Mucosa of stomach (tissue), 1 donor: Measurements from ENCODE around the gene FBLL1.
"Not testable (repeated sequence)": the region's sequence is repeated elsewhere in the genome, so short reads cannot be mapped to it uniquely, and the experiment has no call there.

Source experiments
- H3K27me3 ChIP-seq: one replicate; pipeline ENCODE4 v1.7.0; 2013; ENCODE audit warnings: mild to moderate bottlenecking, low read length; ENCODE audit not compliant: control insufficient read depth, insufficient read depth
- H3K36me3 ChIP-seq: one replicate; pipeline ENCODE4 v1.7.0; 2013; ENCODE audit warnings: low read length; ENCODE audit not compliant: control insufficient read depth, insufficient read depth
- H3K4me1 ChIP-seq: one replicate; pipeline ENCODE4 v1.7.0; 2013; ENCODE audit warnings: mild to moderate bottlenecking, low read length; ENCODE audit not compliant: control insufficient read depth, insufficient read depth
- H3K4me3 ChIP-seq: one replicate; pipeline ENCODE4 v1.7.0; 2013; ENCODE audit warnings: low read length
- H3K9ac ChIP-seq: one replicate; pipeline ENCODE4 v1.7.0; 2013; ENCODE audit warnings: mild to moderate bottlenecking, low read length, moderate library complexity
- H3K9me3 ChIP-seq: one replicate; pipeline ENCODE4 v1.7.0; 2013; ENCODE audit warnings: mild to moderate bottlenecking, low read length, moderate library complexity; ENCODE audit not compliant: control insufficient read depth
- donor health status: Pancreatic carcinoma.

The FBLL1 gene

DNA sequence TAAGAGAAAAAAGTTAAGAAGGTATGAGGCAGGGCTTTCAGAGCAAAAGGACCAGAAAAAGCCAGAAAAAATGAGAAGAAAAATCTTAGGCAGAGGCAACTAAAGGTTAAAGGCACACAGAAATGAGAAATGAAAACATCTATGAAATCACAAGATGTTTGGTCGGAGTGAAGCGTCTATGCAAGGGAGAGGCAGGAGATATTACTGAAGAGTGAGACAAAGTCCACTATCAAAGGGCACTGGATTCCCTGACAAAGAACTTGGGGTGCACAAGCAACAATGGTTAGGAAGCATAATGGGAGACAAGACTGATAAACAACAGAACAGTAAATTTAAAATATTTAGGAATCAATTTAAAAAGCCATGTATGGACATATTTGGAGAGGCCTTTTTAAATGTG is 33.2 kb downstream of the FBLL1 start:
- Histone ChIP-seq H3K27me3 (no peaks in the 10 kb centered on the region), H3K9me3 (no peaks in the 10 kb centered on the region), H3K9ac (no peak overlapping the region), H3K4me1 (no peaks in the 10 kb centered on the region), H3K36me3 (peaks cover 7% of the 10 kb centered on the region), H3K4me3 (no peak overlapping the region)

- Histone ChIP-seq H3K9ac (no peak overlapping the region), H3K36me3 (no peaks in the 10 kb centered on the region), H3K27me3 (no peaks in the 10 kb centered on the region), H3K9me3 (no peaks in the 10 kb centered on the region), H3K4me1 (no peaks in the 10 kb centered on the region), H3K4me3 (no peak overlapping the region)
These were observed 34.9 kb downstream of the FBLL1 start for GRCh38 chr5:168563959-168564358.

- H3K36me3 ChIP-seq = no peaks in the 10 kb centered on the region
- no peak overlapping the region for H3K9ac ChIP-seq
- H3K9me3 ChIP-seq = no peaks in the 10 kb centered on the region
- no peak overlapping the region for H3K4me3 ChIP-seq
- no peaks in the 10 kb centered on the region for H3K4me1 ChIP-seq
- no peaks in the 10 kb centered on the region for H3K27me3 ChIP-seq
These were observed 39.6 kb downstream of the FBLL1 start for GRCh38 chr5:168568738-168569137.

DNA sequence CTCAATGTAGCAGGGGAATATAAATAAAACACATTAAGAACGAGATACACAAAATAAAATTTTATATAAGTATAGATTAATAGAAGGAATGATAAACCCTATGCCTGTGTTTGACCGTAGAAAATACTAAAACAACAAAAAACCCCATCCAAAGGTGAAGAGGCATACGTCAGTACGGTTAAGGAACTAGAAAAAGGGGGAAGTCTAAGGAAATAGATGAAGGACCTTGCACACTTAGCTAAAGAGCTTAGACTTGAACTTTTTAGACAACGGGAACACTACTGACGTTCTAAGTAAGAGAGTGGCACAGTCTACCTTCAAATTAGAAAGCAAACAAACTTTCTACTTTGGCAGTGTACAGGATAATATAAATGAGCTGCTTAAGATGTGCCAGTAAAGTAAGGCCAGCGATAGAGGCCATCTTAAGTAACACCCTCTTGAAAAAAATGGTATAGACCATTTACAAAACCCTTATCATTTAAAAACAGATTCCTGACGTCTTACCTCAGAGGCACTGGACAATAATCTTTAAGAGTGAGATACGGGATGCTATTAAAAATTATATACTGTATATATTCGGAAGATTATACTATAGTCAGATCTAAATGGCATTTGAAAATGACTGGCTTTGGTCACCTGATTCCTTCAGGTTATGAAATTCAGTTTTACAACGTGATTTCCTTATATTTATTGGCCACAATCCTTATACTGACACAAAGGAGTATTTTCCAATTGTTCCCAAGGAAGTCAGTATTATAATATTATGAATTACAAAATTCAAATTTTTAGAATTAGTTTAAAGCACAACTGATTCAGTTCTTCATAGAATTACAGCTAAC is 41.6 kb downstream of the FBLL1 start:
- H3K9me3 ChIP-seq = no peaks in the 10 kb centered on the region
- H3K4me1 ChIP-seq = no peaks in the 10 kb centered on the region
- H3K36me3 ChIP-seq = no peaks in the 10 kb centered on the region

DNA sequence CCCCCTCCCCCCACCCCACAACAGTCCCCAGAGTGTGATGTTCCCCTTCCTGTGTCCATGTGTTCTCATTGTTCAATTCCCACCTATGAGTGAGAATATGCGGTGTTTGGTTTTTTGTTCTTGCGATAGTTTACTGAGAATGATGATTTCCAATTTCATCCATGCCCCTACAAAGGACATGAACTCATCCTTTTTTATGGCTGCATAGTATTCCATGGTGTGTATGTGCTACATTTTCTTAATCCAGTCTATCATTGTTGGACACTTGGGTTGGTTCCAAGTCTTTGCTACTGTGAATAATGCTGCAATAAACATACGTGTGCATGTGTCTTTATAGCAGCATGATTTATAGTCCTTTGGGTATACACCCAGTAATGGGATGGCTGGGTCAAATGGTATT is 44.6 kb downstream of the FBLL1 start:
- not testable (repeated sequence) for H3K9me3 ChIP-seq, H3K36me3 ChIP-seq, H3K27me3 ChIP-seq, H3K4me1 ChIP-seq, H3K9ac ChIP-seq, H3K4me3 ChIP-seq

More for the DNA sequence above, 41.6 kb downstream of the FBLL1 start:
- Histone ChIP-seq H3K4me3 (no peak overlapping the region), H3K27me3 (no peaks in the 10 kb centered on the region), H3K9ac (no peak overlapping the region)

DNA sequence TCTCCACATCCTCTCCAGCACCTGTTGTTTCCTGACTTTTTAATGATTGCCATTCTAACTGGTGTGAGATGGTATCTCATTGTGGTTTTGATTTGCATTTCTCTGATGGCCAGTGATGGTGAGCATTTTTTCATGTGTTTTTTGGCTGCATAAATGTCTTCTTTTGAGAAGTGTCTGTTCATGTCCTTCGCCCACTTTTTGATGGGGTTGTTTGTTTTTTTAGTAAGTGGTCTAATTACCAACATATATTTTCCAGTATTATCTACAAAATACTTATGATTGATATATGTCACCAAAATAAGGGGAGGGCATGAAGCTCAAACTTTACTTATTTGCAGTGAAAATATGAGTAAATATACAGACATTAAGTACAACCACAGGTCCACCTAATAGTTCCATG is 45.1 kb downstream of the FBLL1 start:
- H3K36me3 ChIP-seq, H3K4me3 ChIP-seq, H3K9me3 ChIP-seq, H3K27me3 ChIP-seq, H3K4me1 ChIP-seq, H3K9ac ChIP-seq: not testable (repeated sequence)

DNA sequence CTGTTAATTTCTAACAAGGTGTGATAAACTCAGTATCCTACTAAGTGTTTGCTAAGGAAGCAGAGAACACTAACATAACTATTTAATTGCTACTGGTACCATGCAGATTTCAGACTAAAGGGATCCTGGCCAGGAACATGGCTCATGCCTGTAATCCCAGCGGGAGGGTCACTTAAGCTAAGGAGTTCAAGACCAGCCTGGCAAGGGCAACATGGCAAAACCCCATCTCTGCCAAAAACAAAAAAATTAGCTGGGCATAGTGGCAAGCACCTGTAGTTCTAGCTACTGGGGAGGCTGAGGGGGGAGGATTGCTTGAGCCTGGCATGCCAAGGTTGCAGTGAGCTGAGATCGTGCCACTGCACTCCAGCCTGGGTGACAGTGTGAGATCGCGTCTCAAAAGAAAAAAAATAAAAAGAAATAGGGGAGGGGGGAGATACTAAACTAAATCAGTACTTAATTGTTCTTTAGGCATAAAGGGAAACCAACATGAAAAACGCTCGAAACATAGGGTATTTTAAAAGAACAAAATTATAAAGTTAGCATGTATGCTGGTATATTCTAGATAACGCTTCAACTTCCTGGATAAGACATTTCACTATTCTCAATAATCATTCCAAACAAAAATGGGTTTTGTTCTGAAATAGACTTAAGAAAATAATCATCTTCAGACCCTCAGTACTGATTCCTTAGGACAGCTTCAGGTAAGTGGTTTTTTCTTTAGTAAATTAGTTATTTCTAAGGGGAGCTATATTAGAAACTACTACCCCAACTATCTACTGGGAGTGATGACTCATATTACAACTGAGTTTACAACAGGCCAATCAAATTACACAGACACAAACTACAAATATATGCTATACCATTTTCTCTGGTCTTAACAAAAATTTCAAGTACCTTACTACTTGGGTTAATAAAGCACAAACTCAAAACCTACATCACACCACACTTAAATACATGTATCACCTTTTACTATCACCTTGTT is 46.6 kb downstream of the FBLL1 start:
- Histone ChIP-seq H3K36me3 (no peaks in the 10 kb centered on the region), H3K4me3 (no peak overlapping the region), H3K27me3 (no peaks in the 10 kb centered on the region), H3K9me3 (no peaks in the 10 kb centered on the region), H3K4me1 (peaks cover 8% of the 10 kb centered on the region), H3K9ac (no peak overlapping the region)

- H3K4me3 ChIP-seq = peak overlapping the region; percentile 97
- H3K9ac ChIP-seq = peak overlapping the region; percentile 97
- no peaks in the 10 kb centered on the region for H3K9me3 ChIP-seq
- peaks cover 19% of the 10 kb centered on the region for H3K4me1 ChIP-seq
- H3K36me3 ChIP-seq = no peaks in the 10 kb centered on the region
- H3K27me3 ChIP-seq = no peaks in the 10 kb centered on the region
These were observed 48.9 kb downstream of the FBLL1 start for GRCh38 chr5:168578006-168578405.

DNA sequence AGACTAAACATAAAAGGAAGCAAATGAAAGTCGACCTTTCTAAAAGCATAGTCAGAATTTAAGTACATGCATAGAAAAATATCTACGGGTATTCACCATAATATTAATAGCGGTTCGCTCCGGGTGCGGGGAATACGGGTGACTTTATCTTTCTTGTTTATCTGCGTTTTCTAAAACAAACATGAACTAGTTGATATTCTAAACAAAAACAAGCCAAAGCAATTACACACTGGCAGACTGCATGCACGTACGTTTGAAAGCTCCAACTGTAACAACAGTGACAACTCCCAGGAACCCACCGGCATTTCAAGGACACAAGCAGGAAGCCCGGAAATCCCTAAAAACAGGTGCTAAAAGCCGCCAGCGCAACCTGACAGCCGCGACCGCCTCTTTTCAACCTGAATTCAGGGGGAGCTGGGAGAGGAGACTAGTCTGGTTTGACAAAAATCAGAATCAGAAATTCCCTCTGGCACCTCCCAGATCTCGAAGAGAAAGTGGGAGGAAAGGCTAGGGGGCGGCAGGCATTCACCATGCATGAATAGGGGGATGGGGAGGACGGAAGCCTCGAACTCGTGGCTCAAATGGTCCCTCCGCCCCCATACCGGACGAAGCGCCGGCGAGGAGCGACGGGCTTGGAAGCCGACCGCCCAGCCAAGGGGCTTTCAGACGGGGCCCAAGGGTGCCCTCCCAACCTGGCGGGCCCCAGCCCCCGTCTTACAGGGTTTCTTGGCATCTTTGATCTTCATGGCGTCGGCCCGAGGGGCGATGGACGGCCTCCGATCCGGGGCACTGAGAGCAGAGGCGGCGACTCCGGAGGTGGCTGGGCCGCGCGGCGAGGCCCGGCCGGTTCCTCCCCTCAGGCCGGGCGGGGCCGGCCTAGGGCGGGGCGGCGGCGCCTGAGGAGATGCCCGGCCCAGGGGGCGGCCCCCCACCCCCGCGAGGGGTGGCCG is 49.7 kb downstream of the FBLL1 start, which contains the start of gene PANK3:
Gene PANK3, minus strand, starts transcription at position 831 of the 950 bp plus-strand sequence. Its CDS starts 85 bp downstream, at position 746.
- no peaks in the 10 kb centered on the region for H3K27me3 ChIP-seq
- no peaks in the 10 kb centered on the region for H3K9me3 ChIP-seq
- peak within 1 kb of the TSS; percentile 97 for H3K4me3 ChIP-seq
- H3K36me3 ChIP-seq = no peaks in the 10 kb centered on the region
- peak within 1 kb of the TSS; percentile 97 for H3K9ac ChIP-seq
- peaks cover 19% of the 10 kb centered on the region for H3K4me1 ChIP-seq

GRCh38 chr5:168579488-168580226 is 50.6 kb downstream of the FBLL1 start:
- H3K36me3 ChIP-seq = no peaks in the 10 kb centered on the region
- no peaks in the 10 kb centered on the region for H3K9me3 ChIP-seq

GRCh38 chr5:168580227-168580508 is 51.1 kb downstream of the FBLL1 start:
- Histone ChIP-seq H3K4me1 (peaks cover 19% of the 10 kb centered on the region), H3K36me3 (no peaks in the 10 kb centered on the region), H3K27me3 (no peaks in the 10 kb centered on the region), H3K9me3 (no peaks in the 10 kb centered on the region), H3K4me3 (peak overlapping the region; percentile 53), H3K9ac (peak overlapping the region; percentile 78)

More at GRCh38 chr5:168579488-168580226, 50.6 kb downstream of the FBLL1 start:
- peaks cover 19% of the 10 kb centered on the region for H3K4me1 ChIP-seq
- no peaks in the 10 kb centered on the region for H3K27me3 ChIP-seq
- peak overlapping the region; percentile 53 for H3K4me3 ChIP-seq
- peak overlapping the region; percentile 97 for H3K9ac ChIP-seq
